ENCODE data around the gene ERICH6.

- TF ChIP-seq CTCF (IDR thresholded peaks at IDR 0.05) (no peak), EP300 (IDR thresholded peaks at IDR 0.05) (no peak)
These were observed 33.4 kb upstream of the ERICH6 start for GRCh38 chr3:150736903-150737832.
